ENCODE results near the gene FBXL14. TPM values are rescaled to one million over a fixed set of nuclear protein-coding genes. Genes with fewer than 3 reads are reported as not detected.

Gene FBXL14
- total RNA-seq, 1 donor from 2014 or later = 21.6 TPM

GRCh38 chr12:1518591-1519516, 75.5 kb downstream of the FBXL14 start:
- peaks cover 21% of the 10 kb centered on the region for H3K27me3 Mint-ChIP-seq
- no peak overlapping the region for H3K27ac Mint-ChIP-seq
- ATAC-seq (ENCODE audit: low read depth) (no peak), DNase-seq (no peak)
- ChIA-PET POLR2A (no interaction called here), CTCF (no interaction called here)
- H3K36me3 Mint-ChIP-seq (ENCODE audit: low read depth) = no peaks in the 10 kb centered on the region
- intact Hi-C loops (cut with micrococcal nuclease) = no loop called here
- no peak for TF ChIP-seq CTCF (IDR thresholded peaks at IDR 0.05)
- no peak overlapping the region for H3K4me3 Mint-ChIP-seq
- no peaks in the 10 kb centered on the region for H3K4me1 Mint-ChIP-seq
- H3K9me3 Mint-ChIP-seq = peaks cover 3% of the 10 kb centered on the region

- Mint-ChIP-seq H3K4me1 (no peaks in the 10 kb centered on the region), H3K9me3 (peaks cover 3% of the 10 kb centered on the region), H3K36me3 (ENCODE audit: low read depth) (no peaks in the 10 kb centered on the region), H3K27me3 (peaks cover 18% of the 10 kb centered on the region), H3K4me3 (no peak overlapping the region), H3K27ac (no peak overlapping the region)
- ChIA-PET CTCF (interaction anchor here (1.0 to 1.1 kb wide), 2 partner anchors 65 to 87 kb away, joined by 3 to 6 read pairs; no protein-coding TSS in a partner anchor), POLR2A (no interaction called here)
- TF ChIP-seq CTCF (IDR thresholded peaks at IDR 0.05) = no peak
- ATAC-seq (ENCODE audit: low read depth) = no peak
- intact Hi-C loops (cut with micrococcal nuclease) = loop anchor here (2.0 kb wide), 1 partner anchor 65 kb away; no protein-coding TSS in a partner anchor
- no peak for DNase-seq
These were observed 76.5 kb downstream of the FBXL14 start for GRCh38 chr12:1517734-1518525.

DNA sequence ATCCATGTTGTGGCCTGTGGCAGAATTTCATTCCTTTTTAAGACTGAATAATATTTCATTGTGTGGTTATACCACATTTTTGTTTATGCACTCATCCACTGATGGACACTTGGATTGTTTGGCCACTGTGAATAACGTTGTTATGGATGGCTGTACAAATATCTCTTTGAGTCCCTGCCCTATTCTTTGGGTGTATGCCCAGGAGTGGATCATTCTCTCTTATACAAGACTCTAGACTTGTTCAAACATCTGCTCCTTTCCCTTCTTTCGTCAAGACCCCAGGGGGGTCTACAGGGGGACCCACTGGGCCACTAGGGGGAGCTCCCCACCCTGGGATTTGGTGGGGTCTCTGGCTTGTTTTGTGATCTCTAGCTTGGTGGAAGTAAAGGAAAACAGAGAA, 77.4 kb downstream of the FBXL14 start:
- Mint-ChIP-seq H3K4me1 (no peaks in the 10 kb centered on the region), H3K9me3 (peaks cover 3% of the 10 kb centered on the region), H3K27ac (no peak overlapping the region), H3K27me3 (peaks cover 19% of the 10 kb centered on the region), H3K36me3 (ENCODE audit: low read depth) (no peaks in the 10 kb centered on the region), H3K4me3 (no peak overlapping the region)
- TF ChIP-seq CTCF (IDR thresholded peaks at IDR 0.05) = no peak
- DNase-seq (no peak), ATAC-seq (ENCODE audit: low read depth) (no peak)
- ChIA-PET CTCF (interaction anchor here (1.0 to 1.1 kb wide), 2 partner anchors 66 to 88 kb away, joined by 3 to 6 read pairs; no protein-coding TSS in a partner anchor), POLR2A (no interaction called here)
- intact Hi-C loops (cut with micrococcal nuclease) = loop anchor here (2.0 kb wide), 1 partner anchor 66 kb away; no protein-coding TSS in a partner anchor

Other genes with a start within 250 kb of the FBXL14 start
- gene WNT5B, start 34.6 kb upstream of the FBXL14 start, total RNA-seq = 0.69 and 1.0 TPM in 2 replicates
- gene ADIPOR2, start 96.5 kb upstream of the FBXL14 start, total RNA-seq = 43.0 and 43.1 TPM in 2 replicates
- gene LRTM2, start 226.0 kb upstream of the FBXL14 start, total RNA-seq = not detected in 2 replicates

All from activated B cell treated with CpG ODN at 0.5 μM for 24 hours (primary cell).